ENCODE data around the gene CFAP73.

The CFAP73 gene

GRCh38 chr12:113186666-113187325 lies 37.3 kb downstream of the CFAP73 start:
- H3K27ac ChIP-seq, result peak overlapping the region; percentile 91

GRCh38 chr12:113189361-113189760 lies 39.8 kb downstream of the CFAP73 start:
- ChIA-PET POLR2A (ENCODE audit: low non-redundant PET) (interaction anchor here (0.6 to 0.7 kb wide), 2 partner anchors 32 to 161 kb away, joined by 3 to 4 read pairs; partner anchors contain the start of gene TPCN1), CTCF (interaction anchor here (0.6 kb wide), 2 partner anchors 16 to 91 kb away, joined by 6 to 7 read pairs; no protein-coding TSS in a partner anchor)
- DNase-seq (ENCODE audit: low spot score), result no peak

More at GRCh38 chr12:113186666-113187325, 37.3 kb downstream of the CFAP73 start:
- CTCF ChIA-PET, result interaction anchor here (0.7 to 2.4 kb wide), 2 partner anchors 12 to 97 kb away, joined by 3 to 8 read pairs; no protein-coding TSS in a partner anchor
- no peak for TF ChIP-seq CTCF (conservative IDR thresholded peaks at IDR 0.05; ENCODE audit: low read depth)
- no peak for DNase-seq (ENCODE audit: low spot score)
- POLR2A ChIA-PET (ENCODE audit: low non-redundant PET), result no interaction called here

GRCh38 chr12:113190761-113191160 lies 41.2 kb downstream of the CFAP73 start:
- no peak for TF ChIP-seq CTCF (conservative IDR thresholded peaks at IDR 0.05; ENCODE audit: low read depth)
- peak; percentile 63 for DNase-seq (ENCODE audit: low spot score)
- POLR2A ChIA-PET (ENCODE audit: low non-redundant PET), result no interaction called here
- CTCF ChIA-PET, result no interaction called here
- H3K27ac ChIP-seq, result peak overlapping the region; percentile 86

More at GRCh38 chr12:113189361-113189760, 39.8 kb downstream of the CFAP73 start:
- TF ChIP-seq CTCF (conservative IDR thresholded peaks at IDR 0.05; ENCODE audit: low read depth), result no peak
- peak overlapping the region; percentile 86 for H3K27ac ChIP-seq

GRCh38 chr12:113191227-113191626 lies 41.7 kb downstream of the CFAP73 start:
- TF ChIP-seq CTCF (conservative IDR thresholded peaks at IDR 0.05; ENCODE audit: low read depth), result no peak
- POLR2A ChIA-PET (ENCODE audit: low non-redundant PET), result no interaction called here
- no peak for DNase-seq (ENCODE audit: low spot score)
- H3K27ac ChIP-seq, result peak overlapping the region; percentile 86
- CTCF ChIA-PET, result no interaction called here

- ChIA-PET CTCF (interaction anchor here (0.6 to 0.7 kb wide), 2 partner anchors 11 to 22 kb away, joined by 3 read pairs; no protein-coding TSS in a partner anchor), POLR2A (ENCODE audit: low non-redundant PET) (no interaction called here)
- no peak for TF ChIP-seq CTCF (conservative IDR thresholded peaks at IDR 0.05; ENCODE audit: low read depth)
- no peak for DNase-seq (ENCODE audit: low spot score)
- H3K27ac ChIP-seq, result peak overlapping the region; percentile 86
Measured at GRCh38 chr12:113194971-113195391, 45.5 kb downstream of the CFAP73 start.

- peak overlapping the region; percentile 86 for H3K27ac ChIP-seq
- no peak for TF ChIP-seq CTCF (conservative IDR thresholded peaks at IDR 0.05; ENCODE audit: low read depth)
- CTCF ChIA-PET, result interaction anchor here (0.7 kb wide), 1 partner anchor 10 kb away, joined by 3 read pairs; no protein-coding TSS in a partner anchor
- DNase-seq (ENCODE audit: low spot score), result no peak
- POLR2A ChIA-PET (ENCODE audit: low non-redundant PET), result no interaction called here
Measured at GRCh38 chr12:113195598-113195997, 46.1 kb downstream of the CFAP73 start.
